Duodenal mucosa (tissue), 2 donors: ENCODE measurements around the gene APLP2.
A peak's percentile ranks its signal among the peaks of the same experiment; 100 is the strongest.

Experiments
- H3K27ac ChIP-seq: one replicate; pipeline ENCODE4 v1.7.0; 2013; ENCODE audit warnings: low read depth, low read length
- H3K27me3 ChIP-seq, 2 donors: one replicate each; pipeline ENCODE4 v1.7.0; 2013; ENCODE audit warnings: low read length in 2 of 2, control low read depth in 1 of 2; ENCODE audit not compliant: insufficient read depth in 2 of 2, control insufficient read depth in 1 of 2
- H3K36me3 ChIP-seq, 2 donors: one replicate each; pipeline ENCODE4 v1.7.0; 2013; ENCODE audit warnings: low read length in 2 of 2, control low read depth in 1 of 2; ENCODE audit not compliant: insufficient read depth in 2 of 2, control insufficient read depth in 1 of 2
- H3K4me1 ChIP-seq, 2 donors: one replicate each; pipeline ENCODE4 v1.7.0; 2013; ENCODE audit warnings: low read length in 2 of 2, control low read depth in 1 of 2; ENCODE audit not compliant: insufficient read depth in 2 of 2, control insufficient read depth in 1 of 2
- H3K4me3 ChIP-seq, 2 donors: one replicate each; pipeline ENCODE4 v1.7.0; 2013; ENCODE audit warnings: low read length in 2 of 2, low read depth in 1 of 2
- H3K9ac ChIP-seq, 2 donors: one replicate each; pipeline ENCODE4 v1.7.0; 2013; ENCODE audit warnings: low read length in 2 of 2, low read depth in 1 of 2
- H3K9me3 ChIP-seq, 2 donors: one replicate each; pipeline ENCODE4 v1.7.0; 2013; ENCODE audit warnings: low read length in 2 of 2, control low read depth in 1 of 2; ENCODE audit not compliant: control insufficient read depth in 1 of 2

Gene APLP2

DNA sequence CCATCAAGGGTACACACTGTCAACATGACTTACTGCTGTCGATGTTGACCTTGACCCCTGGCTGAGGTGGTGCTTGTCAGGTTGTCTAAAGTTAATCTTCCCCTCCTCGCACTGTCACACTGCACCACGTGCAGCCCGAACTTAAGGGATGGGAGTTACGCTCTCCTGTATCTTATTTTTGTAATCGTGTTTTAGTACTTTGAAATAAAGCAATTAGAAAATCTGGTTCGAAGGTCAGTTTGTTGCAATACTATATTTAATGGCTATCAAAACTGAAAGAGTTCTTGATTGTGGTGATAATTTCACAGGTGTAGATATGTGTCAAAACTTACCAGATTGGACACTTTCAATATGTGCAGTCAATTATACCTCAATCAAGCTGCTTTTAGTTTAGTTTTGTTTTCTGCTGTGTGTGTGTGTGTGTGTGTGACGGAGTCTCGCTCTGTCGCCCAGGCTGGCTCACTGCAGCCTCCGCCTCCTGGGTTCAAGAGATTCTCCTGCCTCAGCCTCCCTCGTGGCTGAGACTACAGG lies 79.2 kb downstream of the APLP2 start:
- no peak overlapping the region for H3K9ac ChIP-seq
- H3K4me3 ChIP-seq, result no peak overlapping the region
- H3K27ac ChIP-seq, result no peak overlapping the region
- no peaks in the 10 kb centered on the region for H3K9me3 ChIP-seq
- peaks cover 1 to 3% of the 10 kb centered on the region in 2 donors for H3K36me3 ChIP-seq
- H3K4me1 ChIP-seq, result peaks cover 56 to 64% of the 10 kb centered on the region in 2 donors
- no peaks in the 10 kb centered on the region for H3K27me3 ChIP-seq

DNA sequence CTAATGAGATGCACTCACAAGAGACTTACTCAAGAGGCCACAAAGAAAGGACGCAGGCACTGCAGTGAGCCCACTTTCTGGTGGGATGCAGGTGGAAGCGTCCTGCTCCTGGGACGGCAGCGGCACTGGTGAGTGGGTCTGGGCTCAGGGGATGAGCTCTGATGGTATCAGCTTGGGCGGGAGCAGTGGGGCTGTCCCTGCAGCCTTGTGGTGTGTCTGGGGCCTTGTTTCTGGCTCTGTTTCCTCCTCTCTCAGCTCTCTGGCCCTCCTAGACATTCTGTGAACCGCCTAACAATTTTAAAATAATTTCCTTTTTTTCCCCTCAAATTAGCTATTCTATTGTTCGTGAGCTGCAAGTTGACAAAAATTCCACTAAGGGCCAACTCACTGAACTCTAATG lies 81.1 kb downstream of the APLP2 start:
- no peak overlapping the region for H3K4me3 ChIP-seq
- no peaks in the 10 kb centered on the region for H3K27me3 ChIP-seq
- H3K36me3 ChIP-seq, result no peaks in the 10 kb centered on the region
- no peaks in the 10 kb centered on the region for H3K9me3 ChIP-seq
- H3K9ac ChIP-seq, result no peak overlapping the region
- H3K27ac ChIP-seq, result no peak overlapping the region
- peaks cover 37 to 46% of the 10 kb centered on the region in 2 donors for H3K4me1 ChIP-seq

- Histone ChIP-seq H3K4me3 (no peak overlapping the region), H3K9ac (no peak overlapping the region), H3K36me3 (no peaks in the 10 kb centered on the region), H3K4me1 (peaks cover 37 to 42% of the 10 kb centered on the region in 2 donors), H3K27me3 (no peaks in the 10 kb centered on the region), H3K27ac (no peak overlapping the region), H3K9me3 (no peaks in the 10 kb centered on the region)
Observed at GRCh38 chr11:130151196-130151595, 81.5 kb downstream of the APLP2 start.

DNA sequence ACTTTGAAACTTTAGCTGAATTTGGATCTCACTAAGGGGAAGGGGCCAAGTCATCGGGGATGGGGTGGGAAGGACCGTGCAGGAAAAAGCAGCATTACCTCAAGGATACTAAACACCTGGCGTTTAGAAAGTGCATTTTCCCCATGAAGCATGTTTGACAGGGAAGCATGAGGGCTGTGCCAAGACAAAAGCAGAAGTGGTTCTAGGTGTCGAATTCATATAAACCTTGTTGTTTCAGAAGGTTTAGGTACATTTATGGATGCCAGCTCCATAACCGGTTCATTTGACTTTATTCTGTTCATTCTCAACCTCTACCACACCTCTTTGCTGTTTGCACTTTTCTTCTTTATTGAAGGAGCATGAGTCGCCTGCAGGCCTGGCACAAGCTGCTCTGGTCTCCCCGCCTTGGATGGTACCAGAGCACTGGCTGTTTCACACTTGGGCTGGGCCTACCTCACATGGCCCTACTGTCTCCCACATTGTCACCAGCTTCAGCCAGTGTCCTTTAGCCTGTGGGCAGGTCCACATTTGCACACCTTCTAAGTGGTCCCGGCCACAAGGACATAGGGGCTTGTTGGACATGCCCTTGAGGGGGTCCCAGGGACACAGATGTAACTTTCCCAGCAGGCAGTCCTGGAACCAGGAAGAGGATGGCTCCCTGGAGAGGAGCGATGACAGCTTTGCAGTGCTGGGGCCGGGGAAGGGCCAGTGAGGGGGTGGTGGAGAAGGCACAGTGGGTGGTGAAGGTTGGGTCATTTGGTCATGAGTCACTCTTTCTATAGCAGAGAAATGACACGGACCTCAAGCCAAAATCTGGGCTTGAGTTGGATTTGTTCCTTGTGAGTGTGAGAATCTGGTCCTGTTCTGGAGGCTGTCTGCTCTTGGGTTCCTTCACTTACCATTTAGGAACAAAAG lies 86.7 kb downstream of the APLP2 start:
- no peak overlapping the region for H3K9ac ChIP-seq
- peaks cover 0 to 3% of the 10 kb centered on the region in 2 donors for H3K27me3 ChIP-seq
- no peaks in the 10 kb centered on the region for H3K36me3 ChIP-seq
- no peak overlapping the region for H3K27ac ChIP-seq
- no peak overlapping the region for H3K4me3 ChIP-seq
- H3K4me1 ChIP-seq, result peaks cover 14 to 18% of the 10 kb centered on the region in 2 donors
- no peaks in the 10 kb centered on the region for H3K9me3 ChIP-seq

GRCh38 chr11:130157101-130157500 lies 87.4 kb downstream of the APLP2 start:
- H3K9ac ChIP-seq, result no peak overlapping the region
- no peak overlapping the region for H3K27ac ChIP-seq
- H3K36me3 ChIP-seq, result no peaks in the 10 kb centered on the region
- peaks cover 19% of the 10 kb centered on the region in 2 donors for H3K4me1 ChIP-seq
- H3K9me3 ChIP-seq, result no peaks in the 10 kb centered on the region
- no peak overlapping the region for H3K4me3 ChIP-seq
- H3K27me3 ChIP-seq, result peaks cover 0 to 3% of the 10 kb centered on the region in 2 donors

DNA sequence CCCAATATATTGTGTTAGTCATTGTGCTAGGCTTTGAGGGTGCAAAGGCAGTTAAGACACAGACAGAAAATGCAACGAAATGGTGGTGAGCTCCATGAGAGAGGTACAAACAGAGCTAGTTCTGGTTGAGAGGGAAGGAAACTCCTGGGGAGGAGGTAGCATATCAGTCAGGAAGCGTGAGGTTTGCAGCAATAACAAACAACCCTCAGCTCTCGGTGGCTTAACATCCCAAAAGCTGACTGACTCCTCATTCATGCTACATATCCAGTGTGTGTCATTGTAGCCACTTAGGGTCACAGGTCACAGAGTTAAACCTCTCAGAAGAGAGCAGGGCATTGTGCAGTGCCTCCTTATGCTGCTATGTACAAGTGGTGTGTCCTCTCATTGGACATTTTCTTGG lies 88.1 kb downstream of the APLP2 start:
- Histone ChIP-seq H3K9me3 (no peaks in the 10 kb centered on the region), H3K4me3 (no peak overlapping the region), H3K27ac (no peak overlapping the region), H3K4me1 (peaks cover 26% of the 10 kb centered on the region in 2 donors), H3K36me3 (peaks cover 0 to 5% of the 10 kb centered on the region in 2 donors), H3K9ac (no peak overlapping the region), H3K27me3 (peaks cover 0 to 3% of the 10 kb centered on the region in 2 donors)

DNA sequence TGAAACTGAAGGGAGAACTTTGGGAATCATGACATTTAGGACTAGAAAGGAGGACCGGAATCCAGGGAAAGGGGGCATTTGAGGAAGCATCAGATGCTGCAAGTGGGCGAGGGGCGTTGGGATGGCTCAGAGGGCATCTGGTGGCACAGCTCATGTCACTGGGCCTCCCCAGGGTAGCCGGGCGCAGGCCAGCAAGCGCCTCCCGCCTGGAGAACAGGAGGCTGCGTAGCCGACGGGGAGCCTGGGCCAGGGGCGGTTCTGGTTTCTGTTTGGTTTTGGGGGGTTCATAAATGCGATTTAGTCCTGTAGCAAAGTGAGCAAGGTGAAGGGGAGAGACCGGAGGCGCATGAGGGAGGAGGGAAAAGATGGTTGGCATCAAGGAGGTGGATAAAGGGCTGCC lies 89.4 kb downstream of the APLP2 start:
- Histone ChIP-seq H3K27ac (no peak overlapping the region), H3K4me3 (peak overlapping the region; percentile 18 to 81), H3K9ac (no peak overlapping the region), H3K9me3 (no peaks in the 10 kb centered on the region), H3K4me1 (peaks cover 39% of the 10 kb centered on the region in 2 donors), H3K36me3 (peaks cover 0 to 5% of the 10 kb centered on the region in 2 donors), H3K27me3 (peaks cover 0 to 3% of the 10 kb centered on the region in 2 donors)

DNA sequence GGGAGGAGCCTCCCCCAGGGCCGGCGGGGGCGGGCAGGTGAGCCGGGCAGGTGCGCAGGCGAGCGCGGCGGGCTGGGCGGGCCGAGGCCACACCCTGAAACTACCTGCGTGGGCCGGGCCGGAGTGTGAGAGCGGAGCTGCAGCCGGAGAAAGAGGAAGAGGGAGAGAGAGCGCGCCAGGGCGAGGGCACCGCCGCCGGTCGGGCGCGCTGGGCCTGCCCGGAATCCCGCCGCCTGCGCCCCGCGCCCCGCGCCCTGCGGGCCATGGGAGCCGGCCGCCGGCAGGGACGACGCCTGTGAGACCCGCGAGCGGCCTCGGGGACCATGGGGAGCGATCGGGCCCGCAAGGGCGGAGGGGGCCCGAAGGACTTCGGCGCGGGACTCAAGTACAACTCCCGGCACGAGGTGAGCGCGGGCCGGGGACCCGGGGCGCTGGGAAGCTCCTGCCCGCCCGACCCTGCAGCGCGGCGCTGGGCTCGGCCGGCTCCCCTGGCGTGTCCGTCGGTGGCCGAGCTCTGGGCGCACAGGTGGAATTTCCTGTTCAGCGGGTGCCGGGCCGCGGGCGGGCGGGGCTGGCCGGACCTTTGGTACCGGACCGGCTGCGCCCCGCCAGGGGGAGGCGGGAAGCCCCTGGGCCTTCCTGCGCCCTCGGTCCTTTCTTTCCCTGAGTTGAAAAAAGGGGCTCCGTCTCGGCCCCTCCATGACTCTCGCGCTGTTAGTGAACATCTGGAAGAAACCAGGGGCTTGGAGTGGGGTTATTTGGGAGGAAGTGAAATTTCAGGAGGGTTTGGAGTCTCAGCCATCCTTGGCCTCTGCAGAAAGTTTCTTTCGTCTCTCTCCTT lies 90.2 kb downstream of the APLP2 start, which contains the start of gene ST14:
Gene ST14, plus strand, starts transcription at position 126 of the 841 bp plus-strand sequence. Its CDS starts 198 bp downstream, at position 324.
- Histone ChIP-seq H3K4me1 (peaks cover 42 to 43% of the 10 kb centered on the region in 2 donors), H3K27ac (peak within 1 kb of the TSS; percentile 73), H3K27me3 (peaks cover 0 to 3% of the 10 kb centered on the region in 2 donors), H3K36me3 (peaks cover 0 to 5% of the 10 kb centered on the region in 2 donors), H3K9me3 (no peaks in the 10 kb centered on the region), H3K9ac (peak within 1 kb of the TSS; percentile 87 to 92), H3K4me3 (peak within 1 kb of the TSS; percentile 81 to 85)

- peaks cover 50% of the 10 kb centered on the region in 2 donors for H3K4me1 ChIP-seq
Observed at GRCh38 chr11:130160498-130161155, 90.9 kb downstream of the APLP2 start.

More at GRCh38 chr11:130160498-130161155, 90.9 kb downstream of the APLP2 start:
- Histone ChIP-seq H3K27me3 (peaks cover 0 to 3% of the 10 kb centered on the region in 2 donors), H3K36me3 (peaks cover 0 to 7% of the 10 kb centered on the region in 2 donors), H3K4me3 (peak overlapping the region; percentile 81 to 85), H3K9ac (peak overlapping the region; percentile 87 to 92), H3K27ac (peak overlapping the region; percentile 48), H3K9me3 (no peaks in the 10 kb centered on the region)
